DND-41 (cell line): ENCODE results near the gene CD80.
A peak's percentile ranks its signal among the peaks of the same experiment; 100 is the strongest.

ENCODE experiments used
- ATAC-seq: fragments of 200-7000 bp; cut with Tn5 transposase; 3 replicates; pipeline ENCODE4 v1.9.1; 2021; ENCODE audit warnings: low read depth; ENCODE audit not compliant: insufficient read depth
- DNase-seq: peaks from one replicate; pipeline ENCODE4 v3.0.0-alpha.2; 2020
- H2AFZ ChIP-seq: 2 replicates; pipeline ENCODE4 v1.6.0; 2012; ENCODE audit warnings: low read depth, low read length
- H3K27ac ChIP-seq: 2 replicates; pipeline ENCODE4 v1.5.1; 2012; ENCODE audit warnings: low read length, inconsistent platforms
- H3K27me3 ChIP-seq: fragments of 200-600 bp; sonication (generic); 2 replicates; pipeline ENCODE4 v1.6.0; 2012; ENCODE audit warnings: low read length, mild to moderate bottlenecking, inconsistent platforms; ENCODE audit not compliant: insufficient read depth, poor library complexity
- H3K36me3 ChIP-seq: 2 replicates; pipeline ENCODE4 v1.5.1; 2012; ENCODE audit warnings: low read length, inconsistent platforms; ENCODE audit not compliant: insufficient read depth
- H3K4me1 ChIP-seq: 2 replicates; pipeline ENCODE4 v1.5.1; 2012; ENCODE audit warnings: mild to moderate bottlenecking, low read length; ENCODE audit not compliant: insufficient read depth
- H3K4me2 ChIP-seq: 2 replicates; pipeline ENCODE4 v1.6.0; 2012; ENCODE audit warnings: mild to moderate bottlenecking, moderate library complexity, low read length, inconsistent platforms; ENCODE audit not compliant: insufficient read depth
- H3K4me3 ChIP-seq, 2 experiments: fragments of 200-600 bp in 1 of 2; shearing (Covaris generic) in 1 of 2; 2 replicates each; pipeline ENCODE4 v1.5.1; 2012 to 2016; ENCODE audit warnings: inconsistent platforms in 2 of 2, low read length in 2 of 2, mild to moderate bottlenecking in 2 of 2, low read depth in 1 of 2, moderate library complexity in 1 of 2
- H3K79me2 ChIP-seq: 2 replicates; pipeline ENCODE4 v1.6.0; 2012; ENCODE audit warnings: low read length, inconsistent platforms; ENCODE audit not compliant: insufficient read depth
- H3K9ac ChIP-seq: 2 replicates; pipeline ENCODE4 v1.6.0; 2012; ENCODE audit warnings: low read depth, mild to moderate bottlenecking, inconsistent platforms, low read length, moderate library complexity
- H3K9me3 ChIP-seq: 2 replicates; pipeline ENCODE4 v1.5.1; 2012; ENCODE audit warnings: low read length, moderate library complexity, mild to moderate bottlenecking, inconsistent platforms; ENCODE audit not compliant: insufficient read depth, severe bottlenecking
- H4K20me1 ChIP-seq: 2 replicates; pipeline ENCODE4 v1.6.0; 2012; ENCODE audit warnings: low read length; ENCODE audit not compliant: insufficient read depth
- EZH2 ChIP-seq: IDR thresholded peaks from 3 replicates; pipeline ENCODE4 v1.6.1; 2012; ENCODE audit warnings: borderline replicate concordance, low read depth, mild to moderate bottlenecking, moderate library complexity, low read length, inconsistent platforms; ENCODE audit not compliant: severe bottlenecking
- TF ChIP-seq, protein P1 (sequence below): IDR thresholded peaks from 2 replicates; pipeline ENCODE4 v1.5.1; 2012; ENCODE audit warnings: borderline replicate concordance, low read length, moderate library complexity, mild to moderate bottlenecking; ENCODE audit not compliant: poor library complexity, severe bottlenecking; ENCODE audit errors: extremely low read depth

The CD80 gene

DNA sequence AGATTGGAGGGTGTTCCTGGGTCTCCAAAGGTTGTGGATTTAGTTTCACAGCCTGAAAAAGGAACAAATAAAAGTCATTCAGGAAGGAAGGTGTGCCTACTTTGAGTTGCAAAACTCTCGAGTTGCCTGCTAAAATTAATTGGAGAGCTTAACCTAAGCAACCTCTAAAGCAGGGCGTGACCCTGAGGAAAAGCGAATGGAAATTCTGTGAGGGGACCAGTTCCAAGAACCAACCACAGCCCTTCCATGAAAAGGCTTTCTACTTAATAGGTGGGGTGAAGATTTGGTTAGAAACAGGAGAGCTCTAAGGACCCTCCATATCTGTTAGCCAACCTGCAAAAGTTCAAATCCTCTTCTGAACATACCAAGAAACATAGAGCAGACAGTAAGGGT, 1.5 kb downstream of the CD80 start:
- Histone ChIP-seq H4K20me1 (no peaks in the 10 kb centered on the region), H2AFZ (no peak overlapping the region), H3K9me3 (no peaks in the 10 kb centered on the region), H3K9ac (no peak overlapping the region), H3K79me2 (no peaks in the 10 kb centered on the region), H3K4me1 (no peaks in the 10 kb centered on the region), H3K36me3 (no peaks in the 10 kb centered on the region), H3K27ac (no peak overlapping the region), H3K4me2 (no peak overlapping the region), H3K27me3 (peaks cover 5% of the 10 kb centered on the region), H3K4me3 (no peak overlapping the region)
- no peak for ATAC-seq
- DNase-seq = peak; percentile 5
- TF ChIP-seq, protein P1, sequence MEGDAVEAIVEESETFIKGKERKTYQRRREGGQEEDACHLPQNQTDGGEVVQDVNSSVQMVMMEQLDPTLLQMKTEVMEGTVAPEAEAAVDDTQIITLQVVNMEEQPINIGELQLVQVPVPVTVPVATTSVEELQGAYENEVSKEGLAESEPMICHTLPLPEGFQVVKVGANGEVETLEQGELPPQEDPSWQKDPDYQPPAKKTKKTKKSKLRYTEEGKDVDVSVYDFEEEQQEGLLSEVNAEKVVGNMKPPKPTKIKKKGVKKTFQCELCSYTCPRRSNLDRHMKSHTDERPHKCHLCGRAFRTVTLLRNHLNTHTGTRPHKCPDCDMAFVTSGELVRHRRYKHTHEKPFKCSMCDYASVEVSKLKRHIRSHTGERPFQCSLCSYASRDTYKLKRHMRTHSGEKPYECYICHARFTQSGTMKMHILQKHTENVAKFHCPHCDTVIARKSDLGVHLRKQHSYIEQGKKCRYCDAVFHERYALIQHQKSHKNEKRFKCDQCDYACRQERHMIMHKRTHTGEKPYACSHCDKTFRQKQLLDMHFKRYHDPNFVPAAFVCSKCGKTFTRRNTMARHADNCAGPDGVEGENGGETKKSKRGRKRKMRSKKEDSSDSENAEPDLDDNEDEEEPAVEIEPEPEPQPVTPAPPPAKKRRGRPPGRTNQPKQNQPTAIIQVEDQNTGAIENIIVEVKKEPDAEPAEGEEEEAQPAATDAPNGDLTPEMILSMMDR = no peak
- TF ChIP-seq EZH2 = no peak

DNA sequence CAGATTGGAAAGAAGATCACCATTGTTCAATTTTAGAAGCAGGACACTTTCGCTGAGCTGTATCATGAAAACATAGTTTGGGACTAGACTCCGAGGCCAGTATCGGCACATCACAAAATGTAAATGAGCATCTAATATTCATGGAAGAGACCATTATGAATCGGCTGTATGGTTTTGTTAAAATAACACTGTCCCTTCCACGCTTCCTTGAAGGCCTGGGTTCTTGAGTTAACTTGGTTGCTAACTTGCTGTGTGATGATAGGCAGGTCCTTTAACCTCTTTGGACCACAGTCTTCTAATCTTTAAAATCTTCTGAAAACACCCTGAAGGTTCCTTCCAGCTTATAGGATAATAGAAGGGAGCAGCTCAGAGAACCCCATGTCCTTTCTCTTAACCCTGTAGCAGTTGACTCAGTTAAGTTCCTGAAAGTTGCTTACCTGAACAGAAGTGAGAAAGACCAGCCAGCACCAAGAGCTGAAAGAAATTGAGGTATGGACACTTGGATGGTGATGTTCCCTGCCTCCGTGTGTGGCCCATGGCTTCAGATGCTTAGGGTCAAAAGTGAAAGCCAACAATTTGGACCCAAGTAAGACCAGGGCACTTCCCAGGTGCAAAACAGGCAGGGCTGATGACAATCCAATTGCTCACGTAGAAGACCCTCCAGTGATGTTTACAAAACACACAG, 2.1 kb downstream of the CD80 start:
- Histone ChIP-seq H3K36me3 (no peaks in the 10 kb centered on the region), H3K4me1 (no peaks in the 10 kb centered on the region), H3K9me3 (no peaks in the 10 kb centered on the region), H3K4me2 (no peak overlapping the region), H4K20me1 (no peaks in the 10 kb centered on the region), H3K4me3 (no peak overlapping the region), H3K27me3 (peaks cover 5% of the 10 kb centered on the region), H3K27ac (no peak overlapping the region), H2AFZ (no peak overlapping the region), H3K9ac (no peak overlapping the region), H3K79me2 (no peaks in the 10 kb centered on the region)
- DNase-seq = no peak
- TF ChIP-seq, protein P1 = no peak
- no peak for TF ChIP-seq EZH2
- no peak for ATAC-seq

DNA sequence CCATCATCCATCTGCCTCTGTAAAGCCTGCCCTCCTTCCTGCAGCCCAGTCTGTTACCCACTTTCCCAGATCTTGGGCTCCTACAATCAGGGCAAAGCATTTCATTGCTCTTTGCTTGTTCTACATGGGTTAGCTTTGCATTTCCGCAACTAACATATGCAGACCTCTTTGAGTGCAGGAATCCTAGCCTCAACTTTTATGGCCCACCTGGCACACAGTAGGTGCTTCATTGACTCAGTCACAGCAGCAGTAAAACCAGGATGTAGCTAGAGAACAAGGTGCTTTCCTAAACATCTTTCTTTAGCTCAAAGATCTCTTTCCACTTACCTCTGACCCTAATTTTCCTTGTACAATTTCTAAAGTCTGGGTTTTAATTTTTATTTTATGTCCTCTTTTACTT, 3.5 kb downstream of the CD80 start:
- no peak overlapping the region for H2AFZ ChIP-seq
- no peak for ATAC-seq

More for the DNA sequence above, 3.5 kb downstream of the CD80 start:
- no peak for TF ChIP-seq EZH2
- TF ChIP-seq, protein P1 = no peak
- Histone ChIP-seq H3K79me2 (no peaks in the 10 kb centered on the region), H3K4me3 (no peak overlapping the region), H3K4me1 (no peaks in the 10 kb centered on the region), H3K9ac (no peak overlapping the region), H3K27me3 (peaks cover 5% of the 10 kb centered on the region), H3K27ac (no peak overlapping the region), H3K36me3 (no peaks in the 10 kb centered on the region), H3K4me2 (no peak overlapping the region), H4K20me1 (no peaks in the 10 kb centered on the region), H3K9me3 (no peaks in the 10 kb centered on the region)
- DNase-seq = no peak
